Stimulated activated CD8-positive, alpha-beta memory T cell treated with anti-CD3 and anti-CD28 coated beads, Interleukin-15, amount 100 ng/mL, for 4 hours (primary cell): ENCODE measurements around the gene PRSS16.

Experiments
- DNase-seq, 2 donors: peaks; one replicate each; pipeline ENCODE4 v3.0.0-alpha.2; 2020; ENCODE audit warnings: low read depth in 2 of 2

The PRSS16 gene

DNA sequence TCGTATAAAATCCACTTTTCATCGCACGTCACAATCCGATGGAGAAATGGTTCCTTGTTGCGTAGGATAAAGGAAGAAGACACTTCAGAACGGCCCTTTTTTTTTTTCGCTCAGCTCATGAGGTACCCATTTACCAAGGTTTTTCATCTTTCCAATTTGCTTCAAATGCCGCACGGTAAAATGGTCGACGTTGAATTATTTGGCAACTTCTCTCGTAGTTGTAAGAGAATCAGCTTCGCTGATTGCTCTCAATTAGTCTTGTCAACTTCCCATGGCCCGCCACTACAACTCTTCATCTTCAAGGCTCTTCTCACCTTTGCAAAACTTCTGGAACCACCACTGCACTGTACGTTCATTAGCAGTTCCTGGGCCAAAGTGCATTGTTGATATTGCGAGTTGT lies 35.8 kb downstream of the PRSS16 start:
- no peak for DNase-seq

DNA sequence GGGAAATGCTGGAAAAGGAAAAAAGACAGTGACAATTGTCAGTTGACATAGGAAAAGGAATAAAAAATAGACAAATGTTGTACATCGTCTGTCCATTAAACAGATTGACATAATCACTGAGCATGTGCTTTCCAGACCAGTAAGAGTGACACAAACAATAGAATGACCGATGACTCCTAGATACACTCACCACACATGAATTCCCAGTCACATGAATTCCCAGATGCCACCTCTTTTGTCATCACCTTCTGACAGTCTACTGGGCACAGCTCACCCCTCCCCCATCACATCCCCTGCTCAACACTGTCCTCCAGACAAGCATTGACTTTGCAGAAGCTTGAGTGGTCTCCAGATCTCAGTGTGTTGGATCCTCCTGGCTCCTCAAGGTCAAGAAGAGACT lies 38.6 kb downstream of the PRSS16 start:
- DNase-seq = no peak

GRCh38 chr6:27287751-27288135 lies 40.2 kb downstream of the PRSS16 start:
- DNase-seq = no peak

GRCh38 chr6:27288136-27289044 lies 40.9 kb downstream of the PRSS16 start:
- no peak for DNase-seq

DNA sequence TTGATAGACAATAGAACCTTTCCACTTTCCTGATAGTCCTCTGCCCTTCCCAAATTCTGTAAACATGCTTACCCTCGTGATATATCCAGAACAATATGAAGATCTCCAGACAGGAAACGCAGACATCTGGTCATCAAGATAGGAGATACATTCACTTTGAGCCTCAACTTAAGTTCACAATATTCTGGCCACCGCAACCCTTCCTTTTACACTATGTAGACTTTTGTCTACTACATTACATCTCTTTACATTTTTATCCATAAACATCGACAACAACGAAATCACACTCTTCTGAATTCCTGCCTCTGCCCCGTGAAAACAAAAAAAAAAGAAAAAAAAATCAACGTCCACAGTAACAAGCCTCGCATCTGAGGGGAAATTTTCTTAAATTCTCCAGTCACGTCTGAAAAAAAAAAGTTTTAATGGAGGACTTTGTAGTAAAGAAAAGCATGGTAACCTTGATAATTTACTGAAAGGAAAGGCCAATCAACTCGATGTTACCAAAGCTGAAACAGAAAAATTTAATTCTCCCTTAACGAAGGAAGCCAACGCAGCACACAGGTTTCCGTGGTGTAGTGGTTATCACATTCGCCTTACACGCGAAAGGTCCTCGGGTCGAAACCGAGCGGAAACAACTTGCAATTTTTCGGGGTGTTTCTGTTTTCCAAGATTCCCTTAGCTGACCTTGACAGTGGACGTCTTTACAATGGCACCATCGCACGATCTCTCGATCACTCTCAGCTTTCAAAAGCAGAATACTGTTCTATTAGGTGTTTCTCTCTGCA lies 42.8 kb downstream of the PRSS16 start:
- no peak for DNase-seq

DNA sequence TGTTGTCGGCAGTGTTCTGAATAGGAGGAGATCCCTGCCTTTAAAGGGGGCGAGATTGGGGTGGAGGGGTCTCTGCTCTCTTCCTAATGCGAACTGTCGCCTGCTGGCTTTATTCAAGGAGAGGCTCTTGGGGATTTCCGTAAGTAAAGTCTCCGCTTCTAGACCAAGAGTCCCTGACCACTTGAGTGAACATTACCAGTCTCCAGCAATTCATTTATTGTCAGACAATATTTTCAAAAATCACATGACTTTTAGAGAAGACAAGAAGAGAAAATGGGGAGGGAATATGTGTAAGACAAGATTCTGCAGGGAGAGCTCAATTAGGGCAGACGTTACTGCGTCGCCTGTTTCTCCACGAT lies 43.3 kb downstream of the PRSS16 start:
- DNase-seq = no peak

- no peak for DNase-seq
Measured at GRCh38 chr6:27293436-27294098, 46.1 kb downstream of the PRSS16 start.

DNA sequence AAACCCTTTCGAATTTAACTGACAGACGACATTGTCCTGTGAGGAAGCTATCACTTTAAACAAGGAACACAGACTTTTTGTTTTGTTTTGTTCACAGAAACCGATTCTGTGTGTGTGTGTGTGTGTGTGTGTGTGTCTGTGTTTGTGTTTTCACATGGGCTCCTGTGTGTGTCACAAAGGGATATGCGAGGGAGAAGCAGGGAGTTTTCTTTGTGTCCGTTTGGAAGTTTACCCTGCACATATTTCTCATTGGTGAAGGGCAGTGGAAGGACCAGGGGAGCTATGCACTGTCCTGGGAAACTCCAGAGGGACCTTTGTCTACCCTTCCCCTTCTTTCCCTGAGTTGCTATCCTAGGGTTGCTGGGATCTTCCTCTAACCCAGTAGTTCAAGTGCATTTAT lies 46.9 kb downstream of the PRSS16 start:
- DNase-seq = no peak

DNA sequence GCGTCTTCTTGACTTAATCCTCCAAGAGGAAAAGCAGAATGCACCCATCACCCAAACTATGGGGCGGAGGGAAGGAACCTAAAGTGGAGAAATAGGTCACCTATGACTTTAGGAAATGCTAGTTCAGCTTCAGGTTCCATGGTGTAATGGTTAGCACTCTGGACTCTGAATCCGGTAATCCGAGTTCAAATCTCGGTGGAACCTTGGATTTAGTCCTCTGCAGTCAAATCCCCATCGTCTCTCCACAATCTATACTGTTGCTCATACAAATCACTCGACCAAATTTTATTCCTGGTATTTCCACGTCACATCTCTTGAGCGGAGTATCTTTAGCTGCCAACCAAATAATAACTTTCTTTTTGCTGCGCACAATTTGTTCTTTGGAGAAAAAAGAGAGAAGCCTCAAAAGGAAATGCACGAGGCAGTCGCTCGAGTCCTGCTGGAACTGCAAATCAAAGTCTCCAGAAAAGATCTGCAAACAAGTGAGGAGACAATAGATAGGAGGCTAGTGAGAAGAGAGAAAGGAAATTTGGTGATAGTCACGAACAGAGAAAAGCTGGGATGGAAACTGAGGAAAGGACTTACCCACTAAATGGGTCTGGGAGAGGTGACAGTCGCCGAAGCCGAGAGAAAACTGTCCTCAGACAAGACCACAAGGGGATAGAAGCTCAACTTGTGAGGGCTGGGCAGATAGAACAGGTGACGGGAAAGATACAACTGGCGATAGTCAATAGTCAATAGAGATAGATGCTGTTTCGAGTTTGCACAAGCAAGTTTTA lies 48.0 kb downstream of the PRSS16 start:
- DNase-seq = no peak

GRCh38 chr6:27296106-27296783 lies 48.7 kb downstream of the PRSS16 start:
- no peak for DNase-seq

DNA sequence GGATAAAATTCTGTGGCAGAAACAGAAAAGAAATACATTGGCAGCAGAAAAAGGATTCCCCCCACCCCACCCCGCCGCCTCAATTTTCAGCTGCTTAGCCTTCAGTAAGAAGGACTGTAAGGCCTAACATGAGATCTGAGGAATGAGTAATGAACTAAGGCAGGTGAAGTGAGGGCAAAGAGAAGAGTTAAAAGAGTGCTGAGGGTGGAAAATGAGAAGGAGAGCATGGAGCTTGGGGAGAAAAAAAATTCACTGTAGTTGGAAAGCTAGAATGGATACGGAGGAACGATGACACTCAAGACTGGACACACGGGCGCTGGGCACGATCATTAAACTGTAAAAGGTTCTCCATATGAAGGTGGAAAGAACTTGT lies 50.0 kb downstream of the PRSS16 start:
- no peak for DNase-seq

- no peak for DNase-seq
Measured at GRCh38 chr6:27297857-27298730, 50.6 kb downstream of the PRSS16 start.

- DNase-seq = no peak
Measured at GRCh38 chr6:27303613-27304272, 56.2 kb downstream of the PRSS16 start.
